Large intestine (tissue), 3 donors: ENCODE measurements around the gene PRKAR2A. TPM values are rescaled to one million over a fixed set of nuclear protein-coding genes. Genes with fewer than 3 reads are reported as not detected.
"Not testable (repeated sequence)": the region's sequence is repeated elsewhere in the genome, so short reads cannot be mapped to it uniquely, and the experiment has no call there.

Experiments
- DNase-seq, 2 donors: peaks; one replicate each; pipeline versions ENCODE4 v3.0.0 to v3.0.0-alpha.2; 2013
- H3K27ac ChIP-seq: one replicate; pipeline ENCODE4 v1.5.1; 2013; ENCODE audit warnings: low read length
- H3K27me3 ChIP-seq: 2 replicates; pipeline ENCODE4 v1.6.1; 2013; ENCODE audit warnings: low read length; ENCODE audit not compliant: control insufficient read depth, insufficient read depth
- H3K36me3 ChIP-seq: 2 replicates; pipeline ENCODE4 v1.6.1; 2013; ENCODE audit warnings: low read length; ENCODE audit not compliant: control insufficient read depth, insufficient read depth
- H3K4me1 ChIP-seq: one replicate; pipeline ENCODE4 v1.6.1; 2013; ENCODE audit warnings: low read length; ENCODE audit not compliant: control insufficient read depth, insufficient read depth
- H3K4me3 ChIP-seq: one replicate; pipeline ENCODE4 v1.5.1; 2013; ENCODE audit warnings: low read length
- H3K9me3 ChIP-seq: one replicate; pipeline ENCODE4 v1.6.1; 2013; ENCODE audit warnings: mild to moderate bottlenecking, low read depth, low read length, moderate library complexity; ENCODE audit not compliant: control insufficient read depth
- WGBS: methylation state at CpG from one replicate; pipeline ENCODE4 v1.1.5; 2013; ENCODE audit warnings: low lambda C conversion rate; ENCODE audit not compliant: insufficient coverage; 5-methylcytosine and 5-hydroxymethylcytosine counted together
- polyA plus RNA-seq: library from polyadenylated mRNA; unstranded; fragments of 120-200 nt; gene quantifications from one replicate; pipeline ENCODE4 v1.2.1, GENCODE V29; 2013

The PRKAR2A gene
- polyA plus RNA-seq, 1 donor: 28.6 TPM

- no peaks in the 10 kb centered on the region for H3K4me1 ChIP-seq
- no peaks in the 10 kb centered on the region for H3K27me3 ChIP-seq
- 100% methylated on average over 1 of the region's 4 CpGs for WGBS
- H3K9me3 ChIP-seq: no peaks in the 10 kb centered on the region
- no peak overlapping the region for H3K27ac ChIP-seq
- peaks cover 23% of the 10 kb centered on the region for H3K36me3 ChIP-seq
- no peak overlapping the region for H3K4me3 ChIP-seq
- no peak for DNase-seq
Measured at GRCh38 chr3:48784426-48785120, 63.1 kb downstream of the PRKAR2A start.

- Histone ChIP-seq H3K27ac (no peak overlapping the region), H3K4me3 (no peak overlapping the region), H3K27me3 (no peaks in the 10 kb centered on the region), H3K36me3 (peaks cover 18% of the 10 kb centered on the region), H3K4me1 (no peaks in the 10 kb centered on the region), H3K9me3 (no peaks in the 10 kb centered on the region)
- no peak for DNase-seq
- no CpG with 5 or more reads among the region's 6 CpGs for WGBS
Measured at GRCh38 chr3:48783304-48783703, 64.4 kb downstream of the PRKAR2A start.

- peaks cover 22% of the 10 kb centered on the region for H3K36me3 ChIP-seq
- no peaks in the 10 kb centered on the region for H3K4me1 ChIP-seq
- no peaks in the 10 kb centered on the region for H3K27me3 ChIP-seq
- no peak overlapping the region for H3K27ac ChIP-seq
- no peak overlapping the region for H3K4me3 ChIP-seq
- DNase-seq: no peak
- H3K9me3 ChIP-seq: no peaks in the 10 kb centered on the region
Measured at GRCh38 chr3:48782046-48782445, 65.6 kb downstream of the PRKAR2A start.

GRCh38 chr3:48778565-48778964, 69.1 kb downstream of the PRKAR2A start:
- peaks cover 23% of the 10 kb centered on the region for H3K36me3 ChIP-seq
- not testable (repeated sequence) for H3K4me3 ChIP-seq, H3K4me1 ChIP-seq, H3K27me3 ChIP-seq, H3K9me3 ChIP-seq, DNase-seq, H3K27ac ChIP-seq
- WGBS: no CpG with 5 or more reads among the region's 8 CpGs

- no peak overlapping the region for H3K27ac ChIP-seq
- peaks cover 17% of the 10 kb centered on the region for H3K36me3 ChIP-seq
- H3K4me1 ChIP-seq: no peaks in the 10 kb centered on the region
- no peak for DNase-seq
- no peaks in the 10 kb centered on the region for H3K27me3 ChIP-seq
- H3K4me3 ChIP-seq: no peak overlapping the region
- no peaks in the 10 kb centered on the region for H3K9me3 ChIP-seq
- WGBS: no CpG with 5 or more reads among the region's 4 CpGs
Measured at GRCh38 chr3:48776854-48777253, 70.8 kb downstream of the PRKAR2A start.

- 100% methylated on average over 2 of the region's 4 CpGs for WGBS
- no peak overlapping the region for H3K4me3 ChIP-seq
Measured at GRCh38 chr3:48770192-48770502, 77.5 kb downstream of the PRKAR2A start.

GRCh38 chr3:48765376-48765775, 82.3 kb downstream of the PRKAR2A start:
- Histone ChIP-seq H3K36me3 (peaks cover 31% of the 10 kb centered on the region), H3K4me1 (no peaks in the 10 kb centered on the region), H3K27ac (no peak overlapping the region), H3K27me3 (no peaks in the 10 kb centered on the region), H3K4me3 (no peak overlapping the region), H3K9me3 (no peaks in the 10 kb centered on the region)
- DNase-seq: peak in 1 of 2 donors; percentile 4
- no CpG with 5 or more reads among the region's 1 CpG for WGBS

More at GRCh38 chr3:48770192-48770502, 77.5 kb downstream of the PRKAR2A start:
- no peak for DNase-seq
- Histone ChIP-seq H3K4me1 (no peaks in the 10 kb centered on the region), H3K27me3 (no peaks in the 10 kb centered on the region), H3K36me3 (peaks cover 28% of the 10 kb centered on the region), H3K27ac (no peak overlapping the region), H3K9me3 (no peaks in the 10 kb centered on the region)

- Histone ChIP-seq H3K27me3 (no peaks in the 10 kb centered on the region), H3K9me3 (no peaks in the 10 kb centered on the region), H3K27ac (no peak overlapping the region), H3K4me3 (no peak overlapping the region), H3K36me3 (peaks cover 28% of the 10 kb centered on the region), H3K4me1 (no peaks in the 10 kb centered on the region)
- WGBS: 100% methylated on average over 1 of the region's 3 CpGs
- DNase-seq: no peak
Measured at GRCh38 chr3:48762816-48763215, 84.9 kb downstream of the PRKAR2A start.

- not testable (repeated sequence) for H3K4me1 ChIP-seq, H3K9me3 ChIP-seq, H3K27ac ChIP-seq, H3K27me3 ChIP-seq, H3K4me3 ChIP-seq, DNase-seq
- WGBS: 100% methylated on average over 2 of the region's 5 CpGs
- H3K36me3 ChIP-seq: peaks cover 21% of the 10 kb centered on the region
Measured at GRCh38 chr3:48759991-48760540, 87.6 kb downstream of the PRKAR2A start.

- not testable (repeated sequence) for H3K27ac ChIP-seq, DNase-seq
- H3K36me3 ChIP-seq: peaks cover 17% of the 10 kb centered on the region
Measured at GRCh38 chr3:48759531-48759930, 88.1 kb downstream of the PRKAR2A start.

GRCh38 chr3:48759071-48759470, 88.6 kb downstream of the PRKAR2A start:
- Histone ChIP-seq H3K27ac (no peak overlapping the region), H3K4me1 (no peaks in the 10 kb centered on the region), H3K9me3 (no peaks in the 10 kb centered on the region), H3K27me3 (no peaks in the 10 kb centered on the region), H3K4me3 (no peak overlapping the region), H3K36me3 (peaks cover 12% of the 10 kb centered on the region)
- DNase-seq: no peak
- no CpG with 5 or more reads among the region's 4 CpGs for WGBS

More at GRCh38 chr3:48759531-48759930, 88.1 kb downstream of the PRKAR2A start:
- not testable (repeated sequence) for H3K27me3 ChIP-seq, H3K9me3 ChIP-seq, H3K4me3 ChIP-seq, H3K4me1 ChIP-seq
- no CpG with 5 or more reads among the region's 6 CpGs for WGBS
